CD4-positive, alpha-beta T cell treated with Interleukin-15 for 1 hour (primary cell): ENCODE measurements around the gene ENTPD5.
"Not testable (repeated sequence)": the region's sequence is repeated elsewhere in the genome, so short reads cannot be mapped to it uniquely, and the experiment has no call there.

Experiments used
- DNase-seq: peaks from one replicate; pipeline ENCODE4 v3.0.0-alpha.2; 2020

ENTPD5 gene

GRCh38 chr14:74018586-74019407 is at the start of gene ENTPD5, which contains the start of gene BBOF1:
Gene ENTPD5 (minus strand): TSS chr14:74019288. CDS start chr14:73988102, 31,186 bp downstream.
Gene BBOF1 (plus strand): TSS chr14:74019349. CDS start chr14:74019479, 130 bp downstream.
- peak; percentile 88 for DNase-seq

GRCh38 chr14:74065746-74066575 is 46.9 kb upstream of the ENTPD5 start:
- DNase-seq: no peak

GRCh38 chr14:74064883-74065282 is 45.8 kb upstream of the ENTPD5 start:
- no peak for DNase-seq

- DNase-seq: no peak
Measured at GRCh38 chr14:74064426-74064825, 45.3 kb upstream of the ENTPD5 start.

- DNase-seq: no peak
Measured at GRCh38 chr14:74062809-74063150, 43.7 kb upstream of the ENTPD5 start.

- no peak for DNase-seq
Measured at GRCh38 chr14:74049876-74050495, 30.9 kb upstream of the ENTPD5 start.

- no peak for DNase-seq
Measured at GRCh38 chr14:74048281-74048680, 29.2 kb upstream of the ENTPD5 start.

GRCh38 chr14:74045522-74045921 is 26.4 kb upstream of the ENTPD5 start:
- DNase-seq: no peak

- no peak for DNase-seq
Measured at GRCh38 chr14:74042296-74042695, 23.2 kb upstream of the ENTPD5 start.

GRCh38 chr14:74038020-74038859 is 19.2 kb upstream of the ENTPD5 start:
- DNase-seq: no peak

GRCh38 chr14:74035556-74035955 is 16.5 kb upstream of the ENTPD5 start:
- DNase-seq: no peak

GRCh38 chr14:74034572-74034971 is 15.5 kb upstream of the ENTPD5 start:
- no peak for DNase-seq

GRCh38 chr14:74029136-74029535 is 10.0 kb upstream of the ENTPD5 start:
- DNase-seq: no peak

- no peak for DNase-seq
Measured at GRCh38 chr14:74022346-74022745, 3.3 kb upstream of the ENTPD5 start.

GRCh38 chr14:74019408-74020137 is 485 bp upstream of the ENTPD5 start:
- DNase-seq: no peak

- DNase-seq: no peak
Measured at GRCh38 chr14:74018174-74018585, 908 bp downstream of the ENTPD5 start.

GRCh38 chr14:74015963-74016362 is 3.1 kb downstream of the ENTPD5 start:
- DNase-seq: no peak

GRCh38 chr14:74015176-74015575 is 3.9 kb downstream of the ENTPD5 start:
- DNase-seq: no peak

GRCh38 chr14:74014299-74014698 is 4.8 kb downstream of the ENTPD5 start:
- no peak for DNase-seq

- no peak for DNase-seq
Measured at GRCh38 chr14:74008843-74009499, 10.1 kb downstream of the ENTPD5 start.

GRCh38 chr14:74005664-74006063 is 13.4 kb downstream of the ENTPD5 start:
- DNase-seq: not testable (repeated sequence)
